Astrocyte (in vitro differentiated cells and primary cell): ENCODE data around the gene CASP2.

Source experiments
- CTCF ChIP-seq: IDR thresholded peaks from 2 replicates; pipeline ENCODE4 v1.5.1; 2011; ENCODE audit warnings: low read depth, mild to moderate bottlenecking, inconsistent platforms, low read length, moderate library complexity; ENCODE audit not compliant: insufficient read depth
- EZH2 ChIP-seq: IDR thresholded peaks from 2 replicates; pipeline ENCODE4 v1.6.1; 2012; ENCODE audit warnings: mild to moderate bottlenecking, low read length, inconsistent platforms; ENCODE audit not compliant: insufficient read depth

DNA sequence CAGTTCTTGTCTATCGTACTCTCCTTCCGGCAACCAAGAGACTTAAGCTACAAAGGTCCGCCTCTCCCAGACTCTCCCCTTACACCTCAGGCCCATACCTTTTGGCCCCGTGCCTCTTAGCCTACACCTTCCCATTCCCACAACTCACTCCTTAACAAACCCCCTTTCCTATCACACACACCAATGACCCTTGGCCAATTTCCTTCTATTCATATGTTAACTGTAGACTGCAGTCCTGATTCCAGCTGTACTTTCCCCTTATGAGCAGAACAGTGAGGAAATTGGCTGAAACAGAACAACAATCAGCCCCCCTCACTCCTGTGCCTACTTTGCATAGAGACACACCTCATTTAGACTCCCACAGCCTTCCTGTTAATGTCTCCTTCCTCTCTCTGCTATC lies 4.8 kb upstream of the CASP2 start:
- no peak for TF ChIP-seq CTCF
- TF ChIP-seq EZH2 = no peak
